ENCODE measurements around the gene BCKDK. TPM values are rescaled to one million over a fixed set of nuclear protein-coding genes. Genes with fewer than 3 reads are reported as not detected.

The BCKDK gene
- total RNA-seq, 1 donor from 2014 or later = 44.9 TPM

DNA sequence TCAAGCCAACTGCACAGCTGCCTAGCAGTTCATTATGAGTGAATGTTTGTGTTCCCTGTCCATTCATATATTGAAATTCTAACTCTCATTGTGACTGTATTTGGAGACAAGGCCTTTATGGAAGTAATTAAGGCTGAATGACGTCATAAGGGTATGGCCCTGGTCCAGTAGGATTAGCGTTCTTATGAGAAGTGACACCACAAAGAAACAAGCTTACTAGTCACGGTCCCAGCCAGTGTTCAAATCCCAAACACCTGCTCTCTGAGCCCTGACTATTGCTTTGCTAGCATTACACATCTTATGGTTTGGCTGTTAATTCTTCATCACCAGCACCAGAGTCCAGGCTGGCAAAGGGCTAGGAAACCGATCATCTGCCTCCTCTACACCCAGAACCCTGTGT, 36.3 kb upstream of the BCKDK start:
- Mint-ChIP-seq H3K4me3 (ENCODE audit: unreplicated experiment) (peak overlapping the region; percentile 99), H3K27me3 (ENCODE audit: low read depth, unreplicated experiment) (no peaks in the 10 kb centered on the region), H3K27ac (ENCODE audit: unreplicated experiment) (peak overlapping the region; percentile 97), H3K4me1 (ENCODE audit: low read depth, unreplicated experiment) (peaks cover 8% of the 10 kb centered on the region), H3K9me3 (ENCODE audit: unreplicated experiment) (no peaks in the 10 kb centered on the region), H3K36me3 (ENCODE audit: low read depth, unreplicated experiment) (peaks cover under 1% of the 10 kb centered on the region)
- no peak for FAIRE-seq
- TF ChIP-seq CTCF (IDR thresholded peaks at IDR 0.05; ENCODE audit: insufficient read depth, low read depth, low read length) (no peak), EZH2 (IDR thresholded peaks at IDR 0.05; ENCODE audit: insufficient read depth, low read length) (no peak)
- Histone ChIP-seq H4K20me1 (ENCODE audit: insufficient read depth, low read length) (peaks cover 16% of the 10 kb centered on the region), H3K27ac (ENCODE audit: low read depth, low read length) (peak overlapping the region; percentile 92), H3K27me3 (ENCODE audit: insufficient read depth, low read length) (no peaks in the 10 kb centered on the region), H3K36me3 (ENCODE audit: insufficient read depth, low read length) (no peaks in the 10 kb centered on the region), H2AFZ (ENCODE audit: low read depth, low read length) (no peak overlapping the region), H3K9me3 (ENCODE audit: insufficient read depth, low read depth, low read length) (no peaks in the 10 kb centered on the region), H3K4me1 (ENCODE audit: insufficient read depth, low read length) (peaks cover 15% of the 10 kb centered on the region), H3K9ac (ENCODE audit: low read length) (peak overlapping the region; percentile 95), H3K79me2 (ENCODE audit: insufficient read depth, low read length) (peaks cover 87% of the 10 kb centered on the region), H3K4me3 (ENCODE audit: insufficient read depth, low read depth, low read length) (peak overlapping the region; percentile 99), H3K4me2 (ENCODE audit: low read length) (peak overlapping the region; percentile 99)
- peak; percentile 79 for DNase-seq (ENCODE audit: low read depth)

DNA sequence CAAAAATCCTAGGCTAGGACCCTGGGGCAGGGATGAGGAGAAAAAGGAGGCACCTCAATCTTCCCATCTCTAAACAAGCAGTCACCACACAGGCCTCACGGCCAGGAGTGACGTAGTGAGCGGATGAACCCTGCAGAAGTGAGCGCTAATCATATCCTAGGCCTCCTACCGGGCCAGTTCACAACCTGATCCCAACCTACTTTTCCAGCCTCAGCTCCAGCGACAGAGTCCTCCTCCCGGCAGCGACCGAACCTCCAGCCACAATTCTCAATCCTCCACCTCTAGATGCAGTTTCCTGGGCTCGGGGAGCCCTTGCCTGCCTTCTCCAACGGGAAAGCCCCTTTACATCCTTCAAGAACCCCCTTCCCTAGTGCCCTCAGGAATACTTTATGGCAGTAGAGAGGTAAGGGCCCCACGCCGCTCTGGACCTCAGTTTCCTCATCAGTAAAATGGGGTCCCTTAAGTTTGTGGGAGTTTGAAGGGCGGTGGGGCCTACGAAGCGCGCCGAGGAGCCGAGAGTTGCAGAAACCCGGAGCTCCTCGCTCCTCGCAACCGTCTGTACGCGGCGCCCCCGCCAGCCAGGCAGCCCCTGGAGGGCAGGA, 35.5 kb upstream of the BCKDK start:
- TF ChIP-seq EZH2 (IDR thresholded peaks at IDR 0.05; ENCODE audit: insufficient read depth, low read length) = no peak
- no peak for TF ChIP-seq CTCF (IDR thresholded peaks at IDR 0.05; ENCODE audit: insufficient read depth, low read depth, low read length)
- H2AFZ ChIP-seq (ENCODE audit: low read depth, low read length) = peak overlapping the region; percentile 70
- H3K36me3 ChIP-seq (ENCODE audit: insufficient read depth, low read length) = no peaks in the 10 kb centered on the region
- peak overlapping the region; percentile 99 for H3K4me2 ChIP-seq (ENCODE audit: low read length)
- peak overlapping the region; percentile 92 for H3K27ac ChIP-seq (ENCODE audit: low read depth, low read length)
- no peaks in the 10 kb centered on the region for H3K27me3 ChIP-seq (ENCODE audit: insufficient read depth, low read length)
- Mint-ChIP-seq H3K27me3 (ENCODE audit: low read depth, unreplicated experiment) (no peaks in the 10 kb centered on the region), H3K27ac (ENCODE audit: unreplicated experiment) (peak overlapping the region; percentile 97), H3K4me1 (ENCODE audit: low read depth, unreplicated experiment) (peaks cover 8% of the 10 kb centered on the region), H3K36me3 (ENCODE audit: low read depth, unreplicated experiment) (peaks cover 3% of the 10 kb centered on the region), H3K9me3 (ENCODE audit: unreplicated experiment) (no peaks in the 10 kb centered on the region), H3K4me3 (ENCODE audit: unreplicated experiment) (peak overlapping the region; percentile 99)
- peaks cover 87% of the 10 kb centered on the region for H3K79me2 ChIP-seq (ENCODE audit: insufficient read depth, low read length)
- DNase-seq (ENCODE audit: low read depth) (peak; percentile 42), FAIRE-seq (no peak)
- H3K9me3 ChIP-seq (ENCODE audit: insufficient read depth, low read depth, low read length) = no peaks in the 10 kb centered on the region
- peak overlapping the region; percentile 99 for H3K4me3 ChIP-seq (ENCODE audit: insufficient read depth, low read depth, low read length)
- H3K4me1 ChIP-seq (ENCODE audit: insufficient read depth, low read length) = peaks cover 15% of the 10 kb centered on the region
- peaks cover 24% of the 10 kb centered on the region for H4K20me1 ChIP-seq (ENCODE audit: insufficient read depth, low read length)
- peak overlapping the region; percentile 95 for H3K9ac ChIP-seq (ENCODE audit: low read length)

Data from astrocyte (in vitro differentiated cells and primary cell).